Thyroid gland (tissue), 4 donors: ENCODE data around the gene AUH. TPM values are rescaled to one million over a fixed set of nuclear protein-coding genes. Genes with fewer than 3 reads are reported as not detected.

Experiments used
- DNase-seq, 2 donors: peaks; one replicate each; pipeline ENCODE4 v3.0.0-alpha.2; 2019
- H3K27ac ChIP-seq, 3 donors: fragments of 200-600 bp; sonication (generic); 1 replicate in 2 of 3; 2 replicates in 1 of 3; pipeline ENCODE4 v1.5.1; 2016 to 2019; ENCODE audit warnings: mild to moderate bottlenecking in 1 of 3, moderate library complexity in 1 of 3
- H3K27me3 ChIP-seq: fragments of 200-600 bp; sonication (generic); one replicate; pipeline ENCODE4 v1.5.1; 2019
- H3K36me3 ChIP-seq, 2 donors: fragments of 200-600 bp; sonication (generic); one replicate each; pipeline ENCODE4 v1.5.1; 2016 to 2019
- H3K4me1 ChIP-seq, 2 donors: fragments of 200-600 bp; sonication (generic); one replicate each; pipeline ENCODE4 v1.5.1; 2017 to 2019
- H3K4me3 ChIP-seq, 3 donors: fragments of 200-600 bp; sonication (generic); replicated peaks in 1 of 3; 1 replicate in 2 of 3; 2 replicates in 1 of 3; pipeline ENCODE4 v1.5.1; 2016; ENCODE audit warnings: mild to moderate bottlenecking in 1 of 3
- H3K9me3 ChIP-seq: fragments of 200-600 bp; sonication (generic); one replicate; pipeline ENCODE4 v1.5.1; 2017
- POLR2A ChIP-seq, 2 donors: fragments of 450-650 bp; IDR thresholded peaks; one replicate each; pipeline ENCODE4 v1.6.1; 2017; ENCODE audit warnings: antibody characterized with exemption in 2 of 2, mild to moderate bottlenecking in 2 of 2, moderate library complexity in 1 of 2
- WGBS, 2 donors: methylation state at CpG; one replicate each; pipeline ENCODE4 v1.1.5; 2017; 5-methylcytosine and 5-hydroxymethylcytosine counted together
- intact Hi-C: fragments of 100-400 bp; cut with DNase I; formaldehyde crosslinking; loops from one replicate; pipeline ENCODE4 v1.15.1; 2023
- total RNA-seq, 4 donors: library from RNA; depleted of rRNA; stranded (reverse); fragments of >200 nt; gene quantifications; one replicate each; pipeline ENCODE4 v1.2.3, GENCODE V29; 2016
- TF ChIP-seq, protein P1 (sequence below), 6 experiments: fragments of 200-600 bp in 3 of 6; fragments of 450-650 bp in 3 of 6; sonication (generic) in 3 of 6; IDR thresholded peaks; one replicate each; pipeline ENCODE4 v1.5.1; 2016 to 2019; ENCODE audit warnings: antibody characterized with exemption in 6 of 6, mild to moderate bottlenecking in 2 of 6, inconsistent platforms in 1 of 6, moderate library complexity in 1 of 6

Gene AUH
- total RNA-seq, 4 donors from 2014 or later = 57.1 to 83.5 (median 65.2) TPM

DNA sequence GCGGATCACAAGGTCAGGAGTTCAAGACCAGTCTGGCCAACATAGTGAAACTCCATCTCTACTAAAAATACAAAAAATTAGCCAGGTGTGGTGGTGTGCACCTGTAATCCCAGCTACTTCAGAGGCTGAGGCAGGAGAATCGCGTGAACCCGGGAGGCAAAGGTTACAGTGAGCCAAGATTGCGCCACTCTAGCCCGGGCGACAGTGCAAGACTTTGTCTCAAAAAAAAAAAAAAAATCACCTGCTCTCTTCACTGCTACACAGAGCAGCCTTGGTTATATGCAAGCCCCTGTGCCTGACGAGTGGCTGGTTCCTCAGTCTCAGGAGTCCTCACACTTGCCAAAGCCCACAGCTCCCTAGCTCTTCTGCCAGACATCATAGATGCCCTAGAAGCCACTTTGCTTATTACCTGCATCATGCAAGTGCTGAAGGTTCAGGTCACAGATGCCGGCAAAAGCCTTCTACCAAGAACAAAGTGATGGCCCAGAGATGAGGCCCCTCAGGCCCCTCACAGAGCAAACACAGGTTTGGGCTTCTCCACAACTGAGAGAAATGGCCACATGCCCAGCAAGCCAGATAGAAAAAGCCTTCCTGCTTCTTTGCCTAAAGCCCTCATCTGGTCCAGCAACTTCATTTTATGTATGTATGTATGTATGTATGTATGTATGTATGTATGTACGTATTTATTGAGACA lies 176.4 kb downstream of the AUH start:
- Histone ChIP-seq H3K4me3 (no peak overlapping the region), H3K27me3 (no peaks in the 10 kb centered on the region), H3K9me3 (no peaks in the 10 kb centered on the region), H3K36me3 (no peaks in the 10 kb centered on the region), H3K27ac (no peak overlapping the region), H3K4me1 (peaks cover 0 to 10% of the 10 kb centered on the region in 2 donors)
- intact Hi-C loops = loop anchor here (5.0 kb wide), 1 partner anchor 268 kb away; no protein-coding TSS in a partner anchor
- TF ChIP-seq, protein P1, sequence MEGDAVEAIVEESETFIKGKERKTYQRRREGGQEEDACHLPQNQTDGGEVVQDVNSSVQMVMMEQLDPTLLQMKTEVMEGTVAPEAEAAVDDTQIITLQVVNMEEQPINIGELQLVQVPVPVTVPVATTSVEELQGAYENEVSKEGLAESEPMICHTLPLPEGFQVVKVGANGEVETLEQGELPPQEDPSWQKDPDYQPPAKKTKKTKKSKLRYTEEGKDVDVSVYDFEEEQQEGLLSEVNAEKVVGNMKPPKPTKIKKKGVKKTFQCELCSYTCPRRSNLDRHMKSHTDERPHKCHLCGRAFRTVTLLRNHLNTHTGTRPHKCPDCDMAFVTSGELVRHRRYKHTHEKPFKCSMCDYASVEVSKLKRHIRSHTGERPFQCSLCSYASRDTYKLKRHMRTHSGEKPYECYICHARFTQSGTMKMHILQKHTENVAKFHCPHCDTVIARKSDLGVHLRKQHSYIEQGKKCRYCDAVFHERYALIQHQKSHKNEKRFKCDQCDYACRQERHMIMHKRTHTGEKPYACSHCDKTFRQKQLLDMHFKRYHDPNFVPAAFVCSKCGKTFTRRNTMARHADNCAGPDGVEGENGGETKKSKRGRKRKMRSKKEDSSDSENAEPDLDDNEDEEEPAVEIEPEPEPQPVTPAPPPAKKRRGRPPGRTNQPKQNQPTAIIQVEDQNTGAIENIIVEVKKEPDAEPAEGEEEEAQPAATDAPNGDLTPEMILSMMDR (IDR thresholded peaks at IDR 0.05) = no peak
- no peak for TF ChIP-seq POLR2A (IDR thresholded peaks at IDR 0.05)
- no peak for DNase-seq
- 91 to 96% methylated on average over 10 of the region's 10 CpGs for WGBS, 2 donors

DNA sequence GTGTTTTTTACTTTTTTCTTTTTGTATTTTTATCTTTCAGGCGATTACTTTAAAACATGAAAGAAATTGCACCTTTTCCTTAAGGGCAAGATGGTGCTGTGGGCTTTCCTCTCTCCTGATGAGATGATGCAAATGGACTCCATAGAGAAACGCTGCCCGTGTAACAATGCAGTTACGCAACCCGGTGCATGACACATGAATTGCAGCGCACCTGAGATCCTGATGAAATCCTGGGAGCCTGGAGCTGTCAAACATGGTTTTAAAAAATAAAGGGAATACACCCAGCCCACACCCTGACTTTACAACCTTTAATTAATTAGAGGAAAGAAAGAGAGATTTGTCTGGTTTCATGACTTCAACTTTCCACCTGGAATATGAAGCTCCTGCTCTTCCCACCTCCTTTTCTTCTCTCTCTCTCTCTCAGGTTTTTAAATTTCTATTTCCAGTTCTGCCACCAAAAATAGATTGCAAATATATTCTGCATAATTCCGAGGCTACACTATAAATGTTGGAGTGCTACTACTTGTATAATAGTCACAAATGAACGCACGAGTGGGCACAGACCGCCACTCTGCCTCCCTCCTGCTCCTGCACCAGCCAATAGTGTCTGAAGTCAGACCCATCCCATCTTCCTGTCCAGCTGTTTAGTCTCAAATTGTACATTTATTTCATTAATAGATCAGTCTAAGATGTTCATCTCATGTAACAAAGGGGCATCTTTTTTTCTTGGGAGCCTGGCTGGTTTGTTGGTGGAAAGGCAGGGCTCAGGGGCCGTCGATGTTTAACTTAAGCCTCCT lies 179.1 kb downstream of the AUH start:
- DNase-seq = no peak
- no peak overlapping the region for H3K4me3 ChIP-seq
- intact Hi-C loops = no loop called here
- no peaks in the 10 kb centered on the region for H3K36me3 ChIP-seq
- no peaks in the 10 kb centered on the region for H3K9me3 ChIP-seq
- TF ChIP-seq POLR2A (IDR thresholded peaks at IDR 0.05) = no peak
- TF ChIP-seq, protein P1 (IDR thresholded peaks at IDR 0.05) = no peak
- H3K4me1 ChIP-seq = peaks cover 0 to 10% of the 10 kb centered on the region in 2 donors
- whole genome bisulfite sequencing, 2 donors = 72 to 73% methylated on average over 12 of the region's 12 CpGs
- H3K27ac ChIP-seq = no peak overlapping the region
- no peaks in the 10 kb centered on the region for H3K27me3 ChIP-seq

DNA sequence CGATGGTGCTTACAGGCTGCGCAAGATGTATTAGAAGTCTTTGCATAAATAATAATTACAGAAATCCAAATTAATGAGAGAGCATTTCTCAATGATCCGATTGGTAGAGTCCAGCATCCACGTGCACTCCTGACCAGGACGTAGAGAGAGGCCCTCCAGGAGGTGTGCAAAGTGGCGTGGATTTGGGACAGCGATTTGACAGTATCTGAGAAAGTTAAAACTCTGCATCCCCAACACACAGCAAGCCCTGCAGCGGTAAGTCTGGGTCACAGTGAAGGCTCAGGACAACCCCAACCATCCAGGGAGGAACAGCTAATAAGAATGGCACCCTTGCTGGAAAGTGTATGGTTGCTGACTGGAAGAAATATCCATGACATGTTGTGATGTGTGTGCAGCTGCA lies 180.2 kb downstream of the AUH start:
- intact Hi-C loops = no loop called here
- Histone ChIP-seq H3K36me3 (no peaks in the 10 kb centered on the region), H3K27ac (no peak overlapping the region), H3K27me3 (no peaks in the 10 kb centered on the region), H3K4me1 (peaks cover 0 to 10% of the 10 kb centered on the region in 2 donors), H3K4me3 (no peak overlapping the region), H3K9me3 (no peaks in the 10 kb centered on the region)
- WGBS, 2 donors = 94 to 96% methylated on average over 7 to 8 of the region's 8 CpGs
- DNase-seq = no peak
- TF ChIP-seq POLR2A (IDR thresholded peaks at IDR 0.05) = no peak
- TF ChIP-seq, protein P1 (IDR thresholded peaks at IDR 0.05) = no peak

DNA sequence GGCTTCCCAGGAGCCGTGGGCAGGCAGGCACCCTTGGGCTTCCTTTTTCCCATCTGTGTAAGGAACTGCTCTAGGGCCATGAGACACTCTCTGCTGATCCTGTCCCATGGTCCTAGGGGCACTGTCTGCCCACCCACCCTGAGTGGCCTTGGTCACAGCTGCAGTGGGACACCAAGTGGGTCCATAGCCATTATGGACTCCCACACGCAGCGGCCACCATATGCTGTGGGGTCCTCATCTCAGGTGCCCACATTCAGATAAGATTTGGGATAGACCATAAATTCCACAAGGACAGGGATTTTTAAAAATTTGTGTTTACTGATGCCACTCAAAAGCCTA lies 180.8 kb downstream of the AUH start:
- 98 to 100% methylated on average over 1 to 3 of the region's 3 CpGs for WGBS, 2 donors
- intact Hi-C loops = no loop called here
- Histone ChIP-seq H3K27me3 (no peaks in the 10 kb centered on the region), H3K4me1 (peaks cover 0 to 10% of the 10 kb centered on the region in 2 donors), H3K9me3 (no peaks in the 10 kb centered on the region), H3K36me3 (no peaks in the 10 kb centered on the region), H3K4me3 (no peak overlapping the region), H3K27ac (no peak overlapping the region)
- no peak for DNase-seq
- TF ChIP-seq POLR2A (IDR thresholded peaks at IDR 0.05) = no peak
- TF ChIP-seq, protein P1 (IDR thresholded peaks at IDR 0.05) = no peak
